ENCODE results near the gene TRAF7. TPM values are rescaled to one million over a fixed set of nuclear protein-coding genes. Genes with fewer than 3 reads are reported as not detected.

The TRAF7 gene
- polyA plus RNA-seq, 1 donor from 2014 or later: 30.9 TPM

DNA sequence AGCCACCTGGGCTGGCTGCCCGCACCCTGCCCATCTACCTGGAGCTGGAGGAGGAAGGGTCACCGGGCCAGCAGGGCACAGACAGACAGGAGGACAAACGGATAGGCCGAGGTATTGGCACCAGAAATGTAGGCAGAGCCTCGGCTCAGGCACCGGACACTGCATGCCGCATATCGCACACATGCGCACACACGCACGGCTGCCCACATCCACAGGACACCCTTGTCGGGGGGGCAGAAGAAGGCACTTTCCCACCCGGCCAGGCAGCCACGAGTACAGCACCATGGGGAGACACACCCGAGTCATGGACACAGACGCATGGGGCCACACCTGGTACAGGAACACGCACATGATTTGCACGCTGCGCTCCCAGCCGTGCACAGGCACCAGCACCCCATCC is 26.4 kb downstream of the TRAF7 start:
- no peak overlapping the region for H3K4me2 ChIP-seq (ENCODE audit: low read length)
- no peaks in the 10 kb centered on the region for H3F3A ChIP-seq (ENCODE audit: insufficient read depth, low read length, poor library complexity, severe bottlenecking)
- H3K9me3 ChIP-seq (ENCODE audit: low read length): no peaks in the 10 kb centered on the region
- H3K79me2 ChIP-seq (replicated peaks; ENCODE audit: insufficient read depth, low read length): no peaks in the 10 kb centered on the region
- H3K9ac ChIP-seq (ENCODE audit: low read length): no peak overlapping the region
- no peaks in the 10 kb centered on the region for H4K20me1 ChIP-seq (ENCODE audit: insufficient read depth)
- H3K9me2 ChIP-seq (ENCODE audit: insufficient read depth, low read length): no peaks in the 10 kb centered on the region
- H3K36me3 ChIP-seq (ENCODE audit: insufficient read depth, low read length): no peaks in the 10 kb centered on the region
- H3K4me3 ChIP-seq (ENCODE audit: low read length): no peak overlapping the region
- H2AFZ ChIP-seq (ENCODE audit: low read depth, low read length): no peak overlapping the region
- H3K27ac ChIP-seq (ENCODE audit: low read length): no peak overlapping the region
- no peaks in the 10 kb centered on the region for H3K27me3 ChIP-seq (ENCODE audit: insufficient read depth, low read depth, low read length)
- TF ChIP-seq POLR2AphosphoS5 (IDR thresholded peaks at IDR 0.05) (no peak), CTCF (IDR thresholded peaks at IDR 0.05; ENCODE audit: poor library complexity, severe bottlenecking) (no peak), EZH2 (IDR thresholded peaks at IDR 0.05; ENCODE audit: borderline replicate concordance, insufficient read depth, low read length, poor library complexity, severe bottlenecking) (no peak), REST (IDR thresholded peaks at IDR 0.05; ENCODE audit: borderline replicate concordance) (no peak), EP300 (conservative IDR thresholded peaks at IDR 0.05; ENCODE audit: poor library complexity, severe bottlenecking) (no peak), RAD21 (conservative IDR thresholded peaks at IDR 0.05) (no peak), MXI1 (conservative IDR thresholded peaks at IDR 0.05; ENCODE audit: poor library complexity, severe bottlenecking) (no peak), SMC3 (conservative IDR thresholded peaks at IDR 0.05; ENCODE audit: poor library complexity) (no peak), TAF1 (IDR thresholded peaks at IDR 0.05; ENCODE audit: low read depth) (no peak)

DNA sequence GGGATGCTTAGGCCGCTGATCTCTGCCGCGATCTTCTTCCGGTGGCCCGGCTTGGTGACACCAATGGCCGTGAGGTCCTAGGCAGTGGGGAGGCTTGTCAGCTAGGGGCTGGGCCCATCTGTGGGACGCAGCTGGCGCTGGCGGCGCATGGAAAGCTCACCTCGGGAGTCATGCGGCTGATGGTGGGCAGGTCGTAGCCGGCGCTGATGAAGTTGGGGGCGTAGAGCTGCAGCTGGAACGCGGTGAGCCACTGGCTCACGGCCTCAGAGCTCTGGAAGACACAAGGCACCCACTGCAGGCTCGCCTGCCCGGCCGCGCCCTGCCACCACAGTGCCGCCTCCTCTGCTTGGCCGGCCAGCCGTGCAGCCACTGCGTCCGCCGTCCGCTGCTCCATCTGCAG is 28.1 kb downstream of the TRAF7 start:
- TF ChIP-seq POLR2AphosphoS5 (IDR thresholded peaks at IDR 0.05): no peak
- TF ChIP-seq EZH2 (IDR thresholded peaks at IDR 0.05; ENCODE audit: borderline replicate concordance, insufficient read depth, low read length, poor library complexity, severe bottlenecking): no peak
- TF ChIP-seq EP300 (conservative IDR thresholded peaks at IDR 0.05; ENCODE audit: poor library complexity, severe bottlenecking): no peak
- TF ChIP-seq MXI1 (conservative IDR thresholded peaks at IDR 0.05; ENCODE audit: poor library complexity, severe bottlenecking): no peak
- TF ChIP-seq REST (IDR thresholded peaks at IDR 0.05; ENCODE audit: borderline replicate concordance): no peak
- no peak for TF ChIP-seq RAD21 (conservative IDR thresholded peaks at IDR 0.05)
- TF ChIP-seq CTCF (IDR thresholded peaks at IDR 0.05; ENCODE audit: poor library complexity, severe bottlenecking): no peak
- no peak for TF ChIP-seq TAF1 (IDR thresholded peaks at IDR 0.05; ENCODE audit: low read depth)
- TF ChIP-seq SMC3 (conservative IDR thresholded peaks at IDR 0.05; ENCODE audit: poor library complexity): no peak
- no peak overlapping the region for H3K4me2 ChIP-seq (ENCODE audit: low read length)
- no peaks in the 10 kb centered on the region for H4K20me1 ChIP-seq (ENCODE audit: insufficient read depth)
- H3K4me3 ChIP-seq (ENCODE audit: low read length): no peak overlapping the region
- no peaks in the 10 kb centered on the region for H3F3A ChIP-seq (ENCODE audit: insufficient read depth, low read length, poor library complexity, severe bottlenecking)
- no peak overlapping the region for H3K9ac ChIP-seq (ENCODE audit: low read length)
- no peaks in the 10 kb centered on the region for H3K79me2 ChIP-seq (replicated peaks; ENCODE audit: insufficient read depth, low read length)
- H3K9me2 ChIP-seq (ENCODE audit: insufficient read depth, low read length): no peaks in the 10 kb centered on the region
- H3K9me3 ChIP-seq (ENCODE audit: low read length): no peaks in the 10 kb centered on the region
- no peaks in the 10 kb centered on the region for H3K36me3 ChIP-seq (ENCODE audit: insufficient read depth, low read length)
- H2AFZ ChIP-seq (ENCODE audit: low read depth, low read length): no peak overlapping the region
- H3K27me3 ChIP-seq (ENCODE audit: insufficient read depth, low read depth, low read length): no peaks in the 10 kb centered on the region
- no peak overlapping the region for H3K27ac ChIP-seq (ENCODE audit: low read length)
